Colonic mucosa (tissue), 4 donors: ENCODE data around the gene KRTAP1-3. TPM values are rescaled to one million over a fixed set of nuclear protein-coding genes. Genes with fewer than 3 reads are reported as not detected.
"Not testable (repeated sequence)": the region's sequence is repeated elsewhere in the genome, so short reads cannot be mapped to it uniquely, and the experiment has no call there.

ENCODE experiments used
- DNase-seq: peaks from one replicate; pipeline ENCODE4 v3.0.0-alpha.2; 2020
- H3K27ac ChIP-seq: fragments of 200-600 bp; one replicate; pipeline ENCODE4 v1.8.0; 2021
- H3K27me3 ChIP-seq: fragments of 200-600 bp; one replicate; pipeline ENCODE4 v1.8.0; 2021
- H3K36me3 ChIP-seq: fragments of 200-600 bp; one replicate; pipeline ENCODE4 v1.8.0; 2021
- H3K4me1 ChIP-seq: fragments of 200-600 bp; one replicate; pipeline ENCODE4 v1.8.0; 2021; ENCODE audit warnings: mild to moderate bottlenecking
- H3K4me3 ChIP-seq: fragments of 200-600 bp; one replicate; pipeline ENCODE4 v1.8.0; 2021
- H3K9ac ChIP-seq, 2 donors: one replicate each; pipeline ENCODE4 v1.7.0; 2013; ENCODE audit warnings: control low read depth in 2 of 2, low read depth in 2 of 2, low read length in 2 of 2
- H3K9me3 ChIP-seq: fragments of 200-600 bp; one replicate; pipeline ENCODE4 v1.8.0; 2021
- CTCF ChIP-seq: fragments of 200-600 bp; IDR thresholded peaks from one replicate; pipeline ENCODE4 v1.8.0; 2022; ENCODE audit warnings: antibody characterized with exemption, mild to moderate bottlenecking
- intact Hi-C: fragments of 100-400 bp; cut with DNase I; formaldehyde crosslinking; loops from one replicate; pipeline ENCODE4 v1.14.1; 2022
- total RNA-seq, 2 donors: library from RNA; stranded (reverse); fragmentation: NEBNext Ultra II Directional in 1 of 2; extraction: Animal tissue kit (Norgen Biotek cat#: 25700) in 1 of 2; gene quantifications; one replicate each; pipeline ENCODE4 v1.2.1, GENCODE V29; 2021
- donor health status: healthy.
- donor health status: DM: no; HTN: no; CAD: no.
- donor health status: DM: no; HTN: no; CAD: no.

Gene KRTAP1-3
- total RNA-seq, 2 donors from 2014 or later: not detected

DNA sequence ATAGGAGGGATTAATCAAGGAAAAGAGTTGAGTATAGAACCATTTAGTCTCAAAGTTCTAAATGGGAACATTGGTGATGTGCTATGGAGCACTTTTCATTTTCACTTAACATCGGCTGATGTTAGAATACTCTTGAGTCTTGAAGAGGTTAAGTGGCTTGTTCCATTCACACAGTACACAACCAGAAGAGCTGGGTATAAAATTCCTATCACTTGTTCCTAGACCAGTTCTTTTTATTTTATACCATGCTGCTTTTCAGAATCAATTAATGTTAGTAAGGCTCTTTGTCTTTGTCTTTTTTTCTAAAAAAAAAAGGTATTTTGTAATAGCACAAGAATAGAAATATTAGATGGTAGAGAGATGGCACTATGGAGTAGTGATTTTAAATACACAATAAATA, 8.3 kb upstream of the KRTAP1-3 start:
- no peak for TF ChIP-seq CTCF
- Histone ChIP-seq H3K36me3 (no peaks in the 10 kb centered on the region), H3K9ac (no peak overlapping the region), H3K27me3 (no peaks in the 10 kb centered on the region), H3K9me3 (no peaks in the 10 kb centered on the region), H3K4me1 (no peaks in the 10 kb centered on the region), H3K4me3 (no peak overlapping the region), H3K27ac (no peak overlapping the region)
- no peak for DNase-seq
- intact Hi-C loops: no loop called here

DNA sequence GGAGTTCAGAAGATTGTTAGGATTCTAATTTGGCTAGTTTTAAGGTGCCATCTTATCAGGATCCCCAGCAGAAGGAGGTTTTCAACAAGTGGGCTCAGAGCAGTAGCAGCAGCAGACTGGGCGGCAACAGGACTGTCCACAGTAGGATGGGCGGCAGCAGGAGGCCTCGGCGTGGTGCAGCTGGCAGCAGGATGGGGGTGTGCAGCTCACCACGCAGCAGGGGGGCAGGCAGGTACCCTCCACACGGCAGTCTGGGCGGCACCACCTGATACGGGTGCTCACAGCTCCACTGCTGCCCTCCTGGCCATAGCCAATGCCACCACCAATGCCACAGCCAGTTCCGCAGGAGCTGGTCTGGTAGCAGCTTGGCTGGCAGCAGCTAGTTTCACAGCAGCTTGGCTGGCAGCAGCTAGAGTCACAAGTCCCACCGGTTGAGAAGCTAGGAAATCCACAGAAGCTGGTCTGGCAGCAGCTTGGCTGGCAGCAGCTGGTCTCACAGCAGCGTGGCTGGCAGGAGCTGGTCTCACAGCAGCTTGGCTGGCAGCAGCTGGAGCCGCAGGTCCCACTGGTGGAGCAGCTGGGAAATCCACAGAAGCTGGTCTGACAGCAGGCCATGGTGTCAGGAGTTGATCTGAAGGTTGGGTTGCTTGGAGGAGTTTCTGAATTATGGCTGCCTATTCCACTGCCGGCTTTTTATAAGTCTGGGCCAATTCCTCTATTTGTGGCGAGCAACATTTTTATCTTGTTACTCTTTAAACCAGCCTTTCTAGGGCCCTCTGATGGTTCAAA, 6.3 kb upstream of the KRTAP1-3 start, which contains the start of gene KRTAP1-1:
Gene KRTAP1-1, minus strand, starts transcription at position 668 of the 789 bp plus-strand sequence. Its CDS starts 53 bp downstream, at position 615.
- DNase-seq, H3K9me3 ChIP-seq, H3K4me3 ChIP-seq, H3K27ac ChIP-seq, H3K4me1 ChIP-seq, H3K27me3 ChIP-seq, intact Hi-C loops, H3K9ac ChIP-seq, H3K36me3 ChIP-seq: not testable (repeated sequence)

GRCh38 chr17:41037853-41038350, 3.2 kb upstream of the KRTAP1-3 start:
- Histone ChIP-seq H3K4me1 (no peaks in the 10 kb centered on the region), H3K27ac (no peak overlapping the region), H3K36me3 (no peaks in the 10 kb centered on the region), H3K9me3 (no peaks in the 10 kb centered on the region), H3K27me3 (no peaks in the 10 kb centered on the region), H3K9ac (no peak overlapping the region), H3K4me3 (no peak overlapping the region)
- intact Hi-C loops: no loop called here
- no peak for DNase-seq
- no peak for TF ChIP-seq CTCF

- Histone ChIP-seq H3K4me3 (no peak within 1 kb of the TSS), H3K4me1 (no peaks in the 10 kb centered on the region), H3K27ac (no peak within 1 kb of the TSS), H3K9ac (no peak within 1 kb of the TSS), H3K27me3 (no peaks in the 10 kb centered on the region), H3K36me3 (no peaks in the 10 kb centered on the region), H3K9me3 (no peaks in the 10 kb centered on the region)
- TF ChIP-seq CTCF: no peak
- intact Hi-C loops: no loop called here
- DNase-seq: no peak
Measured at GRCh38 chr17:41029633-41030245, 4.9 kb downstream of the KRTAP1-3 start, which contains the start of gene KRTAP1-4. Gene KRTAP1-4, minus strand, starts transcription at chr17:41030195. Its CDS starts 117 bp downstream, at chr17:41030078.

- H3K27me3 ChIP-seq: no peaks in the 10 kb centered on the region
- DNase-seq: no peak
- H3K4me1 ChIP-seq: no peaks in the 10 kb centered on the region
- intact Hi-C loops: no loop called here
- H3K9ac ChIP-seq: no peak within 1 kb of the TSS
- TF ChIP-seq CTCF: no peak
- no peaks in the 10 kb centered on the region for H3K9me3 ChIP-seq
- H3K36me3 ChIP-seq: no peaks in the 10 kb centered on the region
- H3K27ac ChIP-seq: no peak within 1 kb of the TSS
- no peak within 1 kb of the TSS for H3K4me3 ChIP-seq
Measured at GRCh38 chr17:41026715-41027471, 7.8 kb downstream of the KRTAP1-3 start, which contains the start of gene KRTAP1-5. Gene KRTAP1-5, minus strand, starts transcription at chr17:41027208. Its CDS starts 53 bp downstream, at chr17:41027155.
